A673 (cell line): ENCODE measurements around the gene NFATC1.

Experiments used
- EZH2 ChIP-seq: fragments of 200-600 bp; sonication (generic); IDR thresholded peaks from 2 replicates; pipeline ENCODE4 v1.6.1; 2017; ENCODE audit warnings: borderline replicate concordance, low read depth, mild to moderate bottlenecking, mixed read lengths, antibody characterized with exemption, low read length; ENCODE audit not compliant: poor library complexity, severe bottlenecking
- TF ChIP-seq, protein P1 (sequence below): fragments of 300-800, 200-600 bp; sonication (generic); conservative IDR thresholded peaks from 2 replicates; pipeline ENCODE4 v1.5.1; 2017; ENCODE audit warnings: low read depth, mild to moderate bottlenecking, antibody characterized with exemption, low read length, moderate library complexity, mixed read lengths

DNA sequence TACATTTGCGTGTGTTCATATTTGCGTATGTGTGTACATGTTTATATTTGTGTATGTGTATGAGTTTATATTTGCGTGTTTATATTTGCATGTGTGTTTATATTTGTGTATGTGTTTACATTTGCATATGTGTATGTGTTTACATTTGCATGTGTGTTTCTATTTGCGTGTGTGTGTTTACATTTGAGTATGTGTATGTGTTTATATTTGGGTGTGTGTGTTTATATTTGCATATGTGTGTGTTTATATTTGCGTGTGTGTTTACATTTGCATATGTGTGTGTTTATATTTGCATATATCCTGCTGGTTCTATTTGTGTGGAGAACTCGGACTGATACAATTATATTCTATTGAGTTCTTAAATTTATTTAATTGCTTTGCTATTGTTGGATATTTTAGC, 168.7 kb downstream of the NFATC1 start:
- TF ChIP-seq, protein P1, sequence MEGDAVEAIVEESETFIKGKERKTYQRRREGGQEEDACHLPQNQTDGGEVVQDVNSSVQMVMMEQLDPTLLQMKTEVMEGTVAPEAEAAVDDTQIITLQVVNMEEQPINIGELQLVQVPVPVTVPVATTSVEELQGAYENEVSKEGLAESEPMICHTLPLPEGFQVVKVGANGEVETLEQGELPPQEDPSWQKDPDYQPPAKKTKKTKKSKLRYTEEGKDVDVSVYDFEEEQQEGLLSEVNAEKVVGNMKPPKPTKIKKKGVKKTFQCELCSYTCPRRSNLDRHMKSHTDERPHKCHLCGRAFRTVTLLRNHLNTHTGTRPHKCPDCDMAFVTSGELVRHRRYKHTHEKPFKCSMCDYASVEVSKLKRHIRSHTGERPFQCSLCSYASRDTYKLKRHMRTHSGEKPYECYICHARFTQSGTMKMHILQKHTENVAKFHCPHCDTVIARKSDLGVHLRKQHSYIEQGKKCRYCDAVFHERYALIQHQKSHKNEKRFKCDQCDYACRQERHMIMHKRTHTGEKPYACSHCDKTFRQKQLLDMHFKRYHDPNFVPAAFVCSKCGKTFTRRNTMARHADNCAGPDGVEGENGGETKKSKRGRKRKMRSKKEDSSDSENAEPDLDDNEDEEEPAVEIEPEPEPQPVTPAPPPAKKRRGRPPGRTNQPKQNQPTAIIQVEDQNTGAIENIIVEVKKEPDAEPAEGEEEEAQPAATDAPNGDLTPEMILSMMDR, result no peak
- TF ChIP-seq EZH2, result no peak
